Kidney epithelial cell (primary cell): ENCODE measurements around the gene SPOCK1. TPM values are rescaled to one million over a fixed set of nuclear protein-coding genes. Genes with fewer than 3 reads are reported as not detected.

ENCODE experiments used
- DNase-seq: peaks from one replicate; pipeline ENCODE4 v3.0.0-alpha.2; 2010; ENCODE audit warnings: low read depth
- H3K27me3 ChIP-seq: 2 replicates; pipeline ENCODE4 v1.6.0; 2011; ENCODE audit warnings: low read length; ENCODE audit not compliant: control insufficient read depth, insufficient read depth
- H3K36me3 ChIP-seq: 2 replicates; pipeline ENCODE4 v1.5.1; 2011; ENCODE audit warnings: low read length; ENCODE audit not compliant: control insufficient read depth, insufficient read depth
- H3K4me3 ChIP-seq: 2 replicates; pipeline ENCODE4 v1.5.1; 2011; ENCODE audit warnings: low read depth, mild to moderate bottlenecking, control low read depth, low read length
- total RNA-seq: library from RNA; depleted of rRNA; stranded (reverse); fragments of >200 nt; gene quantifications from 2 replicates; pipeline ENCODE4 v1.2.3, GENCODE V29; 2015
- TF ChIP-seq, protein P1 (sequence below): IDR thresholded peaks from 2 replicates; pipeline ENCODE4 v1.5.1; 2011; ENCODE audit warnings: mild to moderate bottlenecking, moderate library complexity, low read length, control low read depth, inconsistent platforms; ENCODE audit not compliant: insufficient read depth, poor library complexity, severe bottlenecking

Gene SPOCK1
- total RNA-seq, 1 donor from 2014 or later, result 13.1 TPM

- H3K27me3 ChIP-seq, result no peaks in the 10 kb centered on the region
- no peak for DNase-seq
- H3K36me3 ChIP-seq, result no peaks in the 10 kb centered on the region
- no peak overlapping the region for H3K4me3 ChIP-seq
- TF ChIP-seq, protein P1, sequence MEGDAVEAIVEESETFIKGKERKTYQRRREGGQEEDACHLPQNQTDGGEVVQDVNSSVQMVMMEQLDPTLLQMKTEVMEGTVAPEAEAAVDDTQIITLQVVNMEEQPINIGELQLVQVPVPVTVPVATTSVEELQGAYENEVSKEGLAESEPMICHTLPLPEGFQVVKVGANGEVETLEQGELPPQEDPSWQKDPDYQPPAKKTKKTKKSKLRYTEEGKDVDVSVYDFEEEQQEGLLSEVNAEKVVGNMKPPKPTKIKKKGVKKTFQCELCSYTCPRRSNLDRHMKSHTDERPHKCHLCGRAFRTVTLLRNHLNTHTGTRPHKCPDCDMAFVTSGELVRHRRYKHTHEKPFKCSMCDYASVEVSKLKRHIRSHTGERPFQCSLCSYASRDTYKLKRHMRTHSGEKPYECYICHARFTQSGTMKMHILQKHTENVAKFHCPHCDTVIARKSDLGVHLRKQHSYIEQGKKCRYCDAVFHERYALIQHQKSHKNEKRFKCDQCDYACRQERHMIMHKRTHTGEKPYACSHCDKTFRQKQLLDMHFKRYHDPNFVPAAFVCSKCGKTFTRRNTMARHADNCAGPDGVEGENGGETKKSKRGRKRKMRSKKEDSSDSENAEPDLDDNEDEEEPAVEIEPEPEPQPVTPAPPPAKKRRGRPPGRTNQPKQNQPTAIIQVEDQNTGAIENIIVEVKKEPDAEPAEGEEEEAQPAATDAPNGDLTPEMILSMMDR, result no peak
Measured at GRCh38 chr5:137072361-137073115, 426.6 kb downstream of the SPOCK1 start.

DNA sequence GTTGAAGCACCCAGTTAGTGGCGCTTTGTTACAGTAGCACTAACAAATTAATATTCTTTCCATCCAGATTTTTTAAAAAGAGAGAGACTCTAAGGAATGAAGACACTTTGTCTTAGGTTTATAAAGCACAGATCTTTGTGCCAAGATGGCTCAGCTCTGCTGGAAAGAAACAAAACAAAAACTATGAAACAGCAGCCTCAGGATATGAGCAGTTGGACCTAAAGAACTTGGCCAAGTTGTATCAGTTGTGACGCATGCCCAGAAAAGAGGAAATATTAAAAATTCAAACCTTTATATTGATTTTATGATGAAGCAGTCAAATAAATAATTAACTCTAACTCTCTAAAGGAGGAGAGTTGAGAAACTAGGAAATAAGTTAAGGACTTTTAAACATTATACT is 427.2 kb downstream of the SPOCK1 start:
- H3K36me3 ChIP-seq, result no peaks in the 10 kb centered on the region
- no peaks in the 10 kb centered on the region for H3K27me3 ChIP-seq
- no peak overlapping the region for H3K4me3 ChIP-seq
- DNase-seq, result no peak
- TF ChIP-seq, protein P1, result no peak

GRCh38 chr5:137071526-137071925 is 427.6 kb downstream of the SPOCK1 start:
- Histone ChIP-seq H3K4me3 (no peak overlapping the region), H3K36me3 (no peaks in the 10 kb centered on the region), H3K27me3 (no peaks in the 10 kb centered on the region)
- TF ChIP-seq, protein P1, result no peak
- DNase-seq, result no peak

DNA sequence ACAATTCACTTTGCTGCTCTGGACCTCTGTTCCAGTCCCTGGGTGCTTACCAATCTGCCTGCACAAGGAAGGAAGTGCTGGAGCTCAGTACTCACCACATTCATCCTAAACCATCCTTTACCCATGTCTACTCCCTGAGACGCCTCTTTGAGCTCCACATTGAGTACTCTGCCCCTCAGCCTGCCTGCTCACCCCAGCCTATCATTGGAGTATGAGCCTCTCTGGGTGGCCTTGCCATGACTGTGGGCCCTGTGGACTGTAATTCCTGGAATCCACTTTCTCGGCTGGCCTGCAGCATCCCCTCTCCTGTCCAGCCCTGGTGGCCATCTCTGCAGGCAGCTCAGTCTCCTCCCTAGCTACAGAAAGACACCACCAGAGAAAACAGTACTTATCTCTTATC is 428.6 kb downstream of the SPOCK1 start:
- TF ChIP-seq, protein P1, result no peak
- H3K4me3 ChIP-seq, result no peak overlapping the region
- H3K27me3 ChIP-seq, result no peaks in the 10 kb centered on the region
- no peak for DNase-seq
- H3K36me3 ChIP-seq, result no peaks in the 10 kb centered on the region

GRCh38 chr5:137069358-137069757 is 429.8 kb downstream of the SPOCK1 start:
- TF ChIP-seq, protein P1, result no peak
- Histone ChIP-seq H3K36me3 (no peaks in the 10 kb centered on the region), H3K4me3 (no peak overlapping the region), H3K27me3 (no peaks in the 10 kb centered on the region)
- DNase-seq, result no peak

DNA sequence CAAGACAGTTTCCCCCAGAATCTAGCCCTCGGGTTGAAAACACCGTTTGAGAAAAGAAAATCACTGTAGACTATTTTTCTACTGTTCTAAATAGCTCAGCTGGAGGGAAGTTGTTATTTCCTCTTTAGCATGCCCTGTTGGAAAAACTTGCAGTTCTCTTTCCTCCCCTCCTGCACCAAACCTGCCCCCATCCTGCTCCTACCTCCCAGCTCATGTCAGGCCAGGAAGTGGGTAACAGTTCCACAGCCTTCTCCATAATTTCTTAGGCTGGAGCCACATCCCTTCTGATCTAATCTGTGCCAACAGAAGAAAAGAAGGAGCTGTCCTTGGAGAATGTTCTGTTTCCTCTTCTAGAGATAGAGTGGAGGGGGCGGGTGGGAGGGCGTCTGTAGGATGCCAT is 437.7 kb downstream of the SPOCK1 start:
- H3K36me3 ChIP-seq, result no peaks in the 10 kb centered on the region
- DNase-seq, result no peak
- no peaks in the 10 kb centered on the region for H3K27me3 ChIP-seq
- no peak overlapping the region for H3K4me3 ChIP-seq
- TF ChIP-seq, protein P1, result no peak
